ENCODE measurements around the gene ATP5F1E.

Gene ATP5F1E

GRCh38 chr20:59025511-59025910, 6.6 kb downstream of the ATP5F1E start:
- Histone ChIP-seq H3F3A (ENCODE audit: insufficient read depth, low read length) (0 out of 2 replicates have a peak, but pooled peaks cover 4% of the 10 kb centered on the region), H3K9ac (ENCODE audit: low read length) (no peak overlapping the region), H3K4me1 (ENCODE audit: insufficient read depth, low read length, severe bottlenecking) (peaks cover 23% of the 10 kb centered on the region), H4K20me1 (ENCODE audit: insufficient read depth, low read length) (no peaks in the 10 kb centered on the region), H3K36me3 (ENCODE audit: insufficient read depth, low read length) (peaks cover 84% of the 10 kb centered on the region), H3K9me3 (ENCODE audit: low read length) (no peaks in the 10 kb centered on the region), H3K4me2 (ENCODE audit: low read length) (no peak overlapping the region), H3K79me2 (ENCODE audit: insufficient read depth, low read length) (peaks cover 33% of the 10 kb centered on the region), H3K27me3 (ENCODE audit: insufficient read depth, low read length) (no peaks in the 10 kb centered on the region), H3K4me3 (ENCODE audit: low read depth, low read length, poor library complexity, severe bottlenecking) (no peak overlapping the region), H3K9me2 (ENCODE audit: low read depth, low read length) (no peaks in the 10 kb centered on the region), H2AFZ (ENCODE audit: low read length) (no peak overlapping the region), H3K27ac (ENCODE audit: low read depth, low read length, poor library complexity, severe bottlenecking) (no peak overlapping the region)
- no peak for TF ChIP-seq EZH2 (IDR thresholded peaks at IDR 0.05; ENCODE audit: borderline replicate concordance, low read length)
- TF ChIP-seq CTCF (IDR thresholded peaks at IDR 0.05; ENCODE audit: low read length) = no peak

GRCh38 chr20:59025086-59025485, 7.0 kb downstream of the ATP5F1E start:
- Histone ChIP-seq H3K79me2 (ENCODE audit: insufficient read depth, low read length) (peaks cover 28% of the 10 kb centered on the region), H3F3A (ENCODE audit: insufficient read depth, low read length) (0 out of 2 replicates have a peak, but pooled peaks cover 4% of the 10 kb centered on the region), H3K4me2 (ENCODE audit: low read length) (no peak overlapping the region), H3K27ac (ENCODE audit: low read depth, low read length, poor library complexity, severe bottlenecking) (no peak overlapping the region), H2AFZ (ENCODE audit: low read length) (no peak overlapping the region), H3K9ac (ENCODE audit: low read length) (no peak overlapping the region), H3K4me3 (ENCODE audit: low read depth, low read length, poor library complexity, severe bottlenecking) (no peak overlapping the region), H3K36me3 (ENCODE audit: insufficient read depth, low read length) (peaks cover 79% of the 10 kb centered on the region), H3K27me3 (ENCODE audit: insufficient read depth, low read length) (no peaks in the 10 kb centered on the region), H3K4me1 (ENCODE audit: insufficient read depth, low read length, severe bottlenecking) (peaks cover 19% of the 10 kb centered on the region), H3K9me2 (ENCODE audit: low read depth, low read length) (no peaks in the 10 kb centered on the region), H3K9me3 (ENCODE audit: low read length) (no peaks in the 10 kb centered on the region), H4K20me1 (ENCODE audit: insufficient read depth, low read length) (no peaks in the 10 kb centered on the region)
- TF ChIP-seq CTCF (IDR thresholded peaks at IDR 0.05; ENCODE audit: low read length) = no peak
- TF ChIP-seq EZH2 (IDR thresholded peaks at IDR 0.05; ENCODE audit: borderline replicate concordance, low read length) = no peak

- Histone ChIP-seq H3K36me3 (ENCODE audit: insufficient read depth, low read length) (peaks cover 70% of the 10 kb centered on the region), H3K4me2 (ENCODE audit: low read length) (no peak overlapping the region), H3K27ac (ENCODE audit: low read depth, low read length, poor library complexity, severe bottlenecking) (no peak overlapping the region), H3K9ac (ENCODE audit: low read length) (no peak overlapping the region), H3K4me1 (ENCODE audit: insufficient read depth, low read length, severe bottlenecking) (peaks cover 9% of the 10 kb centered on the region), H3K79me2 (ENCODE audit: insufficient read depth, low read length) (peaks cover 20% of the 10 kb centered on the region), H3F3A (ENCODE audit: insufficient read depth, low read length) (0 out of 2 replicates have a peak, but pooled peaks cover 4% of the 10 kb centered on the region), H3K27me3 (ENCODE audit: insufficient read depth, low read length) (no peaks in the 10 kb centered on the region), H3K9me3 (ENCODE audit: low read length) (no peaks in the 10 kb centered on the region), H3K9me2 (ENCODE audit: low read depth, low read length) (no peaks in the 10 kb centered on the region), H2AFZ (ENCODE audit: low read length) (no peak overlapping the region), H4K20me1 (ENCODE audit: insufficient read depth, low read length) (no peaks in the 10 kb centered on the region), H3K4me3 (ENCODE audit: low read depth, low read length, poor library complexity, severe bottlenecking) (no peak overlapping the region)
- TF ChIP-seq EZH2 (IDR thresholded peaks at IDR 0.05; ENCODE audit: borderline replicate concordance, low read length) (no peak), CTCF (IDR thresholded peaks at IDR 0.05; ENCODE audit: low read length) (no peak)
Observed at GRCh38 chr20:59024111-59024530, 8.0 kb downstream of the ATP5F1E start.
